Naive thymus-derived CD4-positive, alpha-beta T cell (primary cell): Measurements from ENCODE around the gene OR6B1. TPM values are rescaled to one million over a fixed set of nuclear protein-coding genes. Genes with fewer than 3 reads are reported as not detected.
"Not testable (repeated sequence)": the region's sequence is repeated elsewhere in the genome, so short reads cannot be mapped to it uniquely, and the experiment has no call there.

ENCODE experiments used
- ATAC-seq: fragments of 150-1000 bp; cut with Tn5 transposase; 2 replicates; pipeline ENCODE4 v1.10.0; 2021; ENCODE audit warnings: mild to moderate bottlenecking, moderate library complexity
- CTCF ChIA-PET: fragments of 350-600 bp; sonication (Branson Sonifier 250); formaldehyde crosslinking; loops from one replicate; lab custom pipeline; 2021; ENCODE audit warnings: antibody characterized with exemption; lab: Charles Lee
- POLR2A ChIA-PET: fragments of 350-600 bp; sonication (Branson Sonifier 250); formaldehyde crosslinking; loops from one replicate; lab custom pipeline; 2021; ENCODE audit warnings: antibody characterized with exemption, inconsistent platforms; lab: Charles Lee
- DNase-seq, 9 donors: peaks; one replicate each; pipeline versions ENCODE4 v3.0.0 to v3.0.0-alpha.2; 2020 to 2022; ENCODE audit warnings: mixed read lengths in 1 of 9
- H3K27ac ChIP-seq: one replicate; pipeline ENCODE4 v1.7.0; 2013; ENCODE audit warnings: mild to moderate bottlenecking, low read depth, low read length, moderate library complexity
- H3K27me3 ChIP-seq, 2 donors: one replicate each; pipeline ENCODE4 v1.7.0; 2013; ENCODE audit warnings: low read length in 2 of 2, mild to moderate bottlenecking in 2 of 2, moderate library complexity in 2 of 2; ENCODE audit not compliant: control insufficient read depth in 2 of 2, insufficient read depth in 2 of 2
- H3K36me3 ChIP-seq, 3 experiments: 1 replicate in 2 of 3; 2 replicates in 1 of 3; pipeline ENCODE4 v1.7.0; 2013; ENCODE audit warnings: low read length in 3 of 3, mild to moderate bottlenecking in 3 of 3, moderate library complexity in 1 of 3; ENCODE audit not compliant: insufficient read depth in 3 of 3, control insufficient read depth in 2 of 3
- H3K4me1 ChIP-seq, 2 donors: one replicate each; pipeline ENCODE4 v1.7.0; 2013; ENCODE audit warnings: low read length in 2 of 2, mild to moderate bottlenecking in 2 of 2, moderate library complexity in 1 of 2; ENCODE audit not compliant: control insufficient read depth in 2 of 2, insufficient read depth in 2 of 2
- H3K4me3 ChIP-seq: 2 replicates; pipeline ENCODE4 v1.7.0; 2013; ENCODE audit warnings: mild to moderate bottlenecking, low read length
- H3K9me3 ChIP-seq, 3 experiments: 1 replicate in 2 of 3; 2 replicates in 1 of 3; pipeline ENCODE4 v1.7.0; 2013; ENCODE audit warnings: low read length in 3 of 3; ENCODE audit not compliant: control insufficient read depth in 2 of 3
- H3K27ac Mint-ChIP-seq, 9 donors: one replicate each; pipeline ENCODE4 v1.8.0; 2020 to 2022; ENCODE audit warnings: mixed read lengths in 9 of 9, mild to moderate bottlenecking in 8 of 9, moderate library complexity in 5 of 9, inconsistent platforms in 2 of 9
- H3K27me3 Mint-ChIP-seq, 5 donors: one replicate each; pipeline ENCODE4 v1.8.0; 2021 to 2022; ENCODE audit warnings: mixed read lengths in 5 of 5, mild to moderate bottlenecking in 1 of 5
- H3K36me3 Mint-ChIP-seq, 5 donors: one replicate each; pipeline ENCODE4 v1.8.0; 2020 to 2022; ENCODE audit warnings: mixed read lengths in 5 of 5, mild to moderate bottlenecking in 3 of 5, inconsistent platforms in 1 of 5
- H3K4me1 Mint-ChIP-seq, 7 donors: one replicate each; pipeline ENCODE4 v1.8.0; 2020 to 2022; ENCODE audit warnings: mixed read lengths in 7 of 7, mild to moderate bottlenecking in 3 of 7, inconsistent platforms in 1 of 7
- H3K4me3 Mint-ChIP-seq, 10 donors: one replicate each; pipeline ENCODE4 v1.8.0; 2020 to 2022; ENCODE audit warnings: mild to moderate bottlenecking in 10 of 10, mixed read lengths in 10 of 10, moderate library complexity in 6 of 10, inconsistent platforms in 2 of 10
- H3K9me3 Mint-ChIP-seq, 11 donors: one replicate each; pipeline ENCODE4 v1.8.0; 2020 to 2022; ENCODE audit warnings: mixed read lengths in 11 of 11, mild to moderate bottlenecking in 4 of 11, inconsistent platforms in 1 of 11, moderate library complexity in 1 of 11
- intact Hi-C, 2 donors: fragments of 100-400 bp; cut with micrococcal nuclease; formaldehyde crosslinking; loops; one replicate each; pipeline ENCODE4 v1.15.1; 2023
- polyA plus RNA-seq, 2 donors: library from polyadenylated mRNA; unstranded; fragments of 300-500 nt; fragmentation: Illumina TruSeq; gene quantifications; one replicate each; pipeline ENCODE4 v1.2.3, GENCODE V29; 2021
- total RNA-seq, 6 experiments: library from RNA in 5 of 6; stranded (reverse) in 5 of 6; gene quantifications; 1 replicate in 5 of 6; 2 replicates in 1 of 6; pipeline ENCODE4 v1.2.3 and lab custom pipeline; 2021 to 2026

Gene OR6B1
- total and polyA plus RNA-seq, 7 experiments from 2014 or later = not detected

- no peak within 1 kb of the TSS for H3K4me3 Mint-ChIP-seq
- H3K27me3 Mint-ChIP-seq = peaks cover 7 to 32% (median 17%) of the 10 kb centered on the region in 5 donors
- Histone ChIP-seq H3K4me3 (no peak within 1 kb of the TSS), H3K4me1 (no peaks in the 10 kb centered on the region), H3K36me3 (no peaks in the 10 kb centered on the region), H3K27me3 (no peaks in the 10 kb centered on the region), H3K27ac (no peak within 1 kb of the TSS), H3K9me3 (no peaks in the 10 kb centered on the region)
- ChIA-PET CTCF (interaction anchor here (0.7 kb wide), 1 partner anchor 15 kb away, joined by 4 read pairs; no protein-coding TSS in a partner anchor), POLR2A (no interaction called here)
- H3K4me1 Mint-ChIP-seq = peaks cover 0 to 1% (median 0%) of the 10 kb centered on the region in 7 donors
- H3K9me3 Mint-ChIP-seq = peaks cover 0 to 3% (median 0%) of the 10 kb centered on the region in 11 donors
- ATAC-seq = no peak
- DNase-seq = no peak
- no peaks in the 10 kb centered on the region for H3K36me3 Mint-ChIP-seq
- intact Hi-C loops = no loop called here
- no peak within 1 kb of the TSS for H3K27ac Mint-ChIP-seq
Observed at GRCh38 chr7:144048648-144049047, 48.5 kb downstream of the OR6B1 start, which contains the start of gene OR2A5. TSS of gene OR2A5 (plus strand) at chr7:144048948. CDS start at chr7:144050402, 1,454 bp downstream.

GRCh38 chr7:144049491-144049890 lies 49.4 kb downstream of the OR6B1 start:
- H3K27ac ChIP-seq = no peak overlapping the region
- H3K4me3 ChIP-seq = no peak overlapping the region
- Mint-ChIP-seq H3K9me3 (peaks cover 0 to 3% (median 0%) of the 10 kb centered on the region in 11 donors), H3K4me1 (peaks cover 0 to 1% (median 0%) of the 10 kb centered on the region in 7 donors), H3K4me3 (no peak overlapping the region), H3K36me3 (no peaks in the 10 kb centered on the region), H3K27me3 (peaks cover 10 to 32% (median 20%) of the 10 kb centered on the region in 5 donors), H3K27ac (no peak overlapping the region)
- no peaks in the 10 kb centered on the region for H3K36me3 ChIP-seq
- H3K9me3 ChIP-seq = no peaks in the 10 kb centered on the region
- ChIA-PET CTCF (interaction anchor here (0.6 kb wide), 1 partner anchor 581 kb away, joined by 9 read pairs; no protein-coding TSS in a partner anchor), POLR2A (no interaction called here)
- no peaks in the 10 kb centered on the region for H3K4me1 ChIP-seq
- intact Hi-C loops = no loop called here
- DNase-seq = no peak
- ATAC-seq = no peak
- no peaks in the 10 kb centered on the region for H3K27me3 ChIP-seq

GRCh38 chr7:144050093-144050492 lies 50.0 kb downstream of the OR6B1 start:
- POLR2A ChIA-PET = no interaction called here
- no peak overlapping the region for H3K27ac Mint-ChIP-seq

GRCh38 chr7:144050884-144051283 lies 50.8 kb downstream of the OR6B1 start:
- POLR2A ChIA-PET, H3K27ac ChIP-seq, ATAC-seq, H3K4me1 ChIP-seq, CTCF ChIA-PET, H3K4me3 ChIP-seq, intact Hi-C loops, DNase-seq, H3K9me3 Mint-ChIP-seq, H3K27ac Mint-ChIP-seq, H3K4me3 Mint-ChIP-seq, H3K36me3 Mint-ChIP-seq, H3K4me1 Mint-ChIP-seq, H3K27me3 ChIP-seq, H3K9me3 ChIP-seq, H3K36me3 ChIP-seq: not testable (repeated sequence)
- peaks cover 7 to 36% (median 23%) of the 10 kb centered on the region in 5 donors for H3K27me3 Mint-ChIP-seq

More at GRCh38 chr7:144050093-144050492, 50.0 kb downstream of the OR6B1 start:
- Mint-ChIP-seq H3K4me1 (peaks cover 0 to 1% (median 0%) of the 10 kb centered on the region in 7 donors), H3K4me3 (no peak overlapping the region), H3K27me3 (peaks cover 10 to 32% (median 20%) of the 10 kb centered on the region in 5 donors), H3K36me3 (no peaks in the 10 kb centered on the region), H3K9me3 (peaks cover 0 to 1% (median 0%) of the 10 kb centered on the region in 11 donors)
- no peaks in the 10 kb centered on the region for H3K4me1 ChIP-seq
- H3K9me3 ChIP-seq = no peaks in the 10 kb centered on the region
- no peak overlapping the region for H3K4me3 ChIP-seq
- no peak for DNase-seq
- ATAC-seq = no peak
- CTCF ChIA-PET = no interaction called here
- H3K36me3 ChIP-seq = no peaks in the 10 kb centered on the region
- intact Hi-C loops = no loop called here
- no peaks in the 10 kb centered on the region for H3K27me3 ChIP-seq
- H3K27ac ChIP-seq = no peak overlapping the region

GRCh38 chr7:144057954-144058353 lies 57.8 kb downstream of the OR6B1 start:
- Mint-ChIP-seq H3K4me1 (no peaks in the 10 kb centered on the region), H3K9me3 (peaks cover 0 to 32% (median 7%) of the 10 kb centered on the region in 11 donors), H3K27ac (no peak overlapping the region), H3K27me3 (peaks cover 3 to 16% (median 15%) of the 10 kb centered on the region in 5 donors), H3K36me3 (peaks cover 0 to 7% (median 3%) of the 10 kb centered on the region in 5 donors), H3K4me3 (no peak overlapping the region)
- Histone ChIP-seq H3K27ac (no peak overlapping the region), H3K4me1 (no peaks in the 10 kb centered on the region), H3K9me3 (no peaks in the 10 kb centered on the region), H3K27me3 (no peaks in the 10 kb centered on the region), H3K4me3 (no peak overlapping the region), H3K36me3 (no peaks in the 10 kb centered on the region)
- ATAC-seq = no peak
- ChIA-PET POLR2A (no interaction called here), CTCF (no interaction called here)
- intact Hi-C loops = no loop called here
- no peak for DNase-seq

Other genes with a start within 250 kb of the OR6B1 start
- gene CTAGE6, start 242.6 kb upstream of the OR6B1 start, total RNA-seq = 1 to 10 TPM in 4 of 5 experiments, under 1 TPM in 1; 0.80 to 2.4 (median 1.8) TPM
- not detected for gene CTAGE6, start 242.6 kb upstream of the OR6B1 start, polyA plus RNA-seq
- 10 to 100 TPM; 10.5 to 19.4 (median 13.8) TPM for gene TCAF1, start 98.1 kb upstream of the OR6B1 start, total RNA-seq
- gene TCAF1, start 98.1 kb upstream of the OR6B1 start, polyA plus RNA-seq = 1 to 10 TPM; 6.8 to 8.6 TPM
- not detected for gene OR2F2, start 65.1 kb upstream of the OR6B1 start, total RNA-seq
- gene OR2F2, start 65.1 kb upstream of the OR6B1 start, polyA plus RNA-seq = not detected
- gene OR2F1, start 45.5 kb upstream of the OR6B1 start, total RNA-seq = not detected
- not detected for gene OR2F1, start 45.5 kb upstream of the OR6B1 start, polyA plus RNA-seq
- gene OR2A5, start 48.6 kb downstream of the OR6B1 start, total RNA-seq = not detected
- not detected for gene OR2A5, start 48.6 kb downstream of the OR6B1 start, polyA plus RNA-seq
- not detected for gene OR2A25, start 69.5 kb downstream of the OR6B1 start, total RNA-seq
- gene OR2A25, start 69.5 kb downstream of the OR6B1 start, polyA plus RNA-seq = not detected
- gene OR2A12, start 86.0 kb downstream of the OR6B1 start, total RNA-seq = not detected
- not detected for gene OR2A12, start 86.0 kb downstream of the OR6B1 start, polyA plus RNA-seq
- not detected for gene OR2A2, start 109.3 kb downstream of the OR6B1 start, total RNA-seq
- gene OR2A2, start 109.3 kb downstream of the OR6B1 start, polyA plus RNA-seq = not detected
- not detected for gene OR2A14, start 122.9 kb downstream of the OR6B1 start, total RNA-seq
- gene OR2A14, start 122.9 kb downstream of the OR6B1 start, polyA plus RNA-seq = not detected
- 1 to 10 TPM in 4 of 5 experiments, not detected in 1; 1.2 to 6.0 (median 3.4) TPM for gene CTAGE4, start 183.1 kb downstream of the OR6B1 start, total RNA-seq
- gene CTAGE4, start 183.1 kb downstream of the OR6B1 start, polyA plus RNA-seq = under 1 TPM in 1 of 2 donors, not detected in 1; 0.29 TPM
- gene ARHGEF35, start 195.5 kb downstream of the OR6B1 start, total RNA-seq = 1 to 10 TPM in 4 of 5 experiments, under 1 TPM in 1; 0.34 to 4.4 (median 2.5) TPM
- gene ARHGEF35, start 195.5 kb downstream of the OR6B1 start, polyA plus RNA-seq = 1 to 10 TPM; 1.7 to 2.1 TPM
- gene OR2A42, start 239.3 kb downstream of the OR6B1 start, total RNA-seq = under 1 TPM in 3 of 5 experiments, not detected in 2; 0.07 to 0.22 (median 0.13) TPM
- not detected for gene OR2A42, start 239.3 kb downstream of the OR6B1 start, polyA plus RNA-seq